Right lobe of liver (tissue), 6 donors: Measurements from ENCODE around the gene CHI3L1. TPM values are rescaled to one million over a fixed set of nuclear protein-coding genes. Genes with fewer than 3 reads are reported as not detected.

Experiments used
- ATAC-seq, 4 donors: fragments of 200-7000 bp; cut with Tn5 transposase; one replicate each; pipeline ENCODE4 v1.9.1; 2020; ENCODE audit warnings: mild to moderate bottlenecking in 4 of 4, moderate library complexity in 4 of 4
- DNase-seq, 3 donors: peaks; one replicate each; pipeline ENCODE4 v3.0.0-alpha.2; 2020
- H3K27ac ChIP-seq, 3 donors: fragments of 200-600 bp; one replicate each; pipeline ENCODE4 v1.8.0; 2022
- H3K27me3 ChIP-seq, 2 donors: fragments of 200-600 bp; one replicate each; pipeline ENCODE4 v1.8.0; 2022
- H3K36me3 ChIP-seq, 4 donors: fragments of 200-600 bp; sonication (generic) in 1 of 4; one replicate each; pipeline versions ENCODE4 v1.5.1 to v1.8.0; 2017 to 2022; ENCODE audit warnings: control low read depth in 1 of 4
- H3K4me1 ChIP-seq, 4 donors: fragments of 200-600 bp; sonication (generic) in 1 of 4; one replicate each; pipeline versions ENCODE4 v1.5.1 to v1.8.0; 2017 to 2022; ENCODE audit warnings: control low read depth in 1 of 4
- H3K4me3 ChIP-seq, 3 donors: fragments of 200-600 bp; one replicate each; pipeline ENCODE4 v1.8.0; 2022
- H3K9me3 ChIP-seq, 4 donors: fragments of 200-600 bp; sonication (generic) in 1 of 4; one replicate each; pipeline versions ENCODE4 v1.5.1 to v1.8.0; 2017 to 2022; ENCODE audit warnings: control low read depth in 1 of 4
- CTCF ChIP-seq, 4 donors: fragments of 200-600 bp in 3 of 4; fragments of 450-650 bp in 1 of 4; IDR thresholded peaks; one replicate each; pipeline versions ENCODE4 v1.5.1 to v1.8.0; 2016 to 2022; ENCODE audit warnings: antibody characterized with exemption in 4 of 4, mild to moderate bottlenecking in 2 of 4
- POLR2A ChIP-seq: fragments of 450-650 bp; IDR thresholded peaks from one replicate; pipeline ENCODE4 v1.6.1; 2017; ENCODE audit warnings: antibody characterized with exemption, mild to moderate bottlenecking
- WGBS: methylation state at CpG from one replicate; pipeline ENCODE4 v1.1.6; 2018; ENCODE audit warnings: low coverage, low lambda C conversion rate; ENCODE audit not compliant: insufficient coverage; ENCODE audit errors: missing lambda C conversion rate; 5-methylcytosine and 5-hydroxymethylcytosine counted together
- intact Hi-C, 2 donors: fragments of 100-400 bp; cut with DNase I; formaldehyde crosslinking; loops; one replicate each; pipeline versions ENCODE4 v1.11.2 to v1.14.1; 2022
- total RNA-seq, 6 experiments: library from RNA; depleted of rRNA in 2 of 6; stranded (reverse); fragments of >200 nt in 2 of 6; fragmentation: NEBNext Ultra II Directional in 3 of 6; extraction: Animal tissue kit (Norgen Biotek cat#: 25700) in 3 of 6; gene quantifications; one replicate each; pipeline versions ENCODE4 v1.1.0 to v1.2.4, GENCODE V29; 2016 to 2023
- donor health status: DM: no; HTN: yes; CAD: no.
- donor health status: DM: no; HTN: no; CAD: no.
- donor health status: DM: no; HTN: no; CAD: no.
- donor health status: DM: no; HTN: yes; CAD: no.
- donor health status: DM: no; HTN: yes; CAD: no.

The CHI3L1 gene
- total RNA-seq, 6 experiments from 2014 or later: 2.8 to 397 (median 219) TPM

- 100% methylated on average over 2 of the region's 7 CpGs for WGBS
- no peak overlapping the region for H3K4me3 ChIP-seq
- no peaks in the 10 kb centered on the region for H3K36me3 ChIP-seq
- no peak for TF ChIP-seq CTCF (IDR thresholded peaks at IDR 0.05)
- no peak for TF ChIP-seq POLR2A
- intact Hi-C loops: no loop called here
- no peak overlapping the region for H3K27ac ChIP-seq
- H3K9me3 ChIP-seq: no peaks in the 10 kb centered on the region
- DNase-seq (no peak), ATAC-seq (no peak)
- no peaks in the 10 kb centered on the region for H3K27me3 ChIP-seq
- H3K4me1 ChIP-seq: no peaks in the 10 kb centered on the region
Observed at GRCh38 chr1:203182387-203182953, 4.0 kb downstream of the CHI3L1 start.

- WGBS: 77% methylated on average over 6 of the region's 10 CpGs
- Histone ChIP-seq H3K9me3 (no peaks in the 10 kb centered on the region), H3K4me3 (no peak overlapping the region), H3K27ac (no peak overlapping the region), H3K36me3 (no peaks in the 10 kb centered on the region), H3K4me1 (no peaks in the 10 kb centered on the region), H3K27me3 (no peaks in the 10 kb centered on the region)
- intact Hi-C loops: no loop called here
- ATAC-seq (no peak), DNase-seq (no peak)
- TF ChIP-seq POLR2A (no peak), CTCF (IDR thresholded peaks at IDR 0.05) (no peak)
Observed at GRCh38 chr1:203181586-203182386, 4.7 kb downstream of the CHI3L1 start.

GRCh38 chr1:203180611-203181330 lies 5.7 kb downstream of the CHI3L1 start:
- no peaks in the 10 kb centered on the region for H3K36me3 ChIP-seq
- H3K4me1 ChIP-seq: no peaks in the 10 kb centered on the region
- WGBS: 82% methylated on average over 7 of the region's 11 CpGs
- H3K4me3 ChIP-seq: no peak overlapping the region
- no peaks in the 10 kb centered on the region for H3K27me3 ChIP-seq
- no peak for DNase-seq
- ATAC-seq: no peak
- no peaks in the 10 kb centered on the region for H3K9me3 ChIP-seq
- TF ChIP-seq CTCF (IDR thresholded peaks at IDR 0.05) (no peak), POLR2A (no peak)
- no peak overlapping the region for H3K27ac ChIP-seq
- intact Hi-C loops: no loop called here

- 60% methylated on average over 1 of the region's 10 CpGs for WGBS
- H3K27me3 ChIP-seq: no peaks in the 10 kb centered on the region
- TF ChIP-seq CTCF (IDR thresholded peaks at IDR 0.05): no peak
- no peak for TF ChIP-seq POLR2A
- no peaks in the 10 kb centered on the region for H3K9me3 ChIP-seq
- DNase-seq (no peak), ATAC-seq (no peak)
- H3K36me3 ChIP-seq: no peaks in the 10 kb centered on the region
- H3K4me3 ChIP-seq: no peak overlapping the region
- intact Hi-C loops: no loop called here
- H3K27ac ChIP-seq: no peak overlapping the region
- H3K4me1 ChIP-seq: no peaks in the 10 kb centered on the region
Observed at GRCh38 chr1:203179667-203180005, 6.9 kb downstream of the CHI3L1 start.
